T-helper 1 cell treated with Interleukin-12 subunit alpha and Interleukin-12 subunit beta and Interleukin-4 antibody, amounts not matched to agents 30 μg/mL and 1 μg/mL, for 36 hours (primary cell): Measurements from ENCODE around the gene INTS4.
"Not testable (repeated sequence)": the region's sequence is repeated elsewhere in the genome, so short reads cannot be mapped to it uniquely, and the experiment has no call there.

Experiments used
- H3K27ac Mint-ChIP-seq: one replicate; pipeline ENCODE4 v1.8.0; 2021; ENCODE audit warnings: mild to moderate bottlenecking, mixed read lengths
- H3K27me3 Mint-ChIP-seq: one replicate; pipeline ENCODE4 v1.8.0; 2021; ENCODE audit warnings: low read depth, mixed read lengths
- H3K36me3 Mint-ChIP-seq: one replicate; pipeline ENCODE4 v1.8.0; 2021; ENCODE audit warnings: low read depth, mixed read lengths
- H3K4me1 Mint-ChIP-seq: one replicate; pipeline ENCODE4 v1.8.0; 2021; ENCODE audit warnings: low read depth, mixed read lengths
- H3K4me3 Mint-ChIP-seq: one replicate; pipeline ENCODE4 v1.8.0; 2021; ENCODE audit warnings: mild to moderate bottlenecking, moderate library complexity, mixed read lengths
- H3K9me3 Mint-ChIP-seq: one replicate; pipeline ENCODE4 v1.8.0; 2021; ENCODE audit warnings: mixed read lengths

INTS4 gene

GRCh38 chr11:77943296-77943695 is 51.2 kb downstream of the INTS4 start:
- not testable (repeated sequence) for H3K27ac Mint-ChIP-seq, H3K36me3 Mint-ChIP-seq

GRCh38 chr11:77942465-77942864 is 52.0 kb downstream of the INTS4 start:
- H3K36me3 Mint-ChIP-seq, H3K4me1 Mint-ChIP-seq, H3K9me3 Mint-ChIP-seq, H3K27ac Mint-ChIP-seq, H3K27me3 Mint-ChIP-seq, H3K4me3 Mint-ChIP-seq: not testable (repeated sequence)

More at GRCh38 chr11:77943296-77943695, 51.2 kb downstream of the INTS4 start:
- H3K9me3 Mint-ChIP-seq, H3K4me1 Mint-ChIP-seq, H3K27me3 Mint-ChIP-seq, H3K4me3 Mint-ChIP-seq: not testable (repeated sequence)

- H3K9me3 Mint-ChIP-seq, H3K27me3 Mint-ChIP-seq, H3K4me3 Mint-ChIP-seq, H3K27ac Mint-ChIP-seq: not testable (repeated sequence)
- Mint-ChIP-seq H3K36me3 (peaks cover 34% of the 10 kb centered on the region), H3K4me1 (peaks cover 12% of the 10 kb centered on the region)
Measured at GRCh38 chr11:77933596-77933995, 60.9 kb downstream of the INTS4 start.

- H3K9me3 Mint-ChIP-seq, H3K4me3 Mint-ChIP-seq, H3K27me3 Mint-ChIP-seq, H3K27ac Mint-ChIP-seq: not testable (repeated sequence)
- H3K36me3 Mint-ChIP-seq, result peaks cover 40% of the 10 kb centered on the region
- H3K4me1 Mint-ChIP-seq, result peaks cover 12% of the 10 kb centered on the region
Measured at GRCh38 chr11:77930334-77931208, 63.9 kb downstream of the INTS4 start.

GRCh38 chr11:77917713-77918112 is 76.8 kb downstream of the INTS4 start:
- not testable (repeated sequence) for H3K27ac Mint-ChIP-seq, H3K4me1 Mint-ChIP-seq, H3K4me3 Mint-ChIP-seq, H3K9me3 Mint-ChIP-seq, H3K27me3 Mint-ChIP-seq
- peaks cover 11% of the 10 kb centered on the region for H3K36me3 Mint-ChIP-seq

GRCh38 chr11:77914307-77914791 is 80.1 kb downstream of the INTS4 start:
- not testable (repeated sequence) for H3K4me1 Mint-ChIP-seq, H3K4me3 Mint-ChIP-seq, H3K27ac Mint-ChIP-seq, H3K27me3 Mint-ChIP-seq, H3K9me3 Mint-ChIP-seq
- peaks cover 19% of the 10 kb centered on the region for H3K36me3 Mint-ChIP-seq

- not testable (repeated sequence) for H3K27me3 Mint-ChIP-seq, H3K9me3 Mint-ChIP-seq, H3K27ac Mint-ChIP-seq, H3K4me1 Mint-ChIP-seq, H3K4me3 Mint-ChIP-seq
- peaks cover 16% of the 10 kb centered on the region for H3K36me3 Mint-ChIP-seq
Measured at GRCh38 chr11:77913608-77914306, 80.7 kb downstream of the INTS4 start.

GRCh38 chr11:77910828-77911227 is 83.6 kb downstream of the INTS4 start:
- H3K9me3 Mint-ChIP-seq, H3K4me1 Mint-ChIP-seq, H3K27me3 Mint-ChIP-seq, H3K4me3 Mint-ChIP-seq, H3K27ac Mint-ChIP-seq: not testable (repeated sequence)
- H3K36me3 Mint-ChIP-seq, result peaks cover 19% of the 10 kb centered on the region

GRCh38 chr11:77909277-77909676 is 85.2 kb downstream of the INTS4 start:
- H3K27ac Mint-ChIP-seq, result no peak overlapping the region
- no peaks in the 10 kb centered on the region for H3K9me3 Mint-ChIP-seq
- no peaks in the 10 kb centered on the region for H3K4me1 Mint-ChIP-seq
- no peaks in the 10 kb centered on the region for H3K27me3 Mint-ChIP-seq
- peaks cover 15% of the 10 kb centered on the region for H3K36me3 Mint-ChIP-seq
- H3K4me3 Mint-ChIP-seq, result no peak overlapping the region

GRCh38 chr11:77908835-77909234 is 85.6 kb downstream of the INTS4 start:
- Mint-ChIP-seq H3K27me3 (no peaks in the 10 kb centered on the region), H3K4me1 (no peaks in the 10 kb centered on the region), H3K27ac (no peak overlapping the region), H3K36me3 (peaks cover 15% of the 10 kb centered on the region), H3K9me3 (no peaks in the 10 kb centered on the region), H3K4me3 (no peak overlapping the region)

- H3K9me3 Mint-ChIP-seq, H3K27me3 Mint-ChIP-seq, H3K4me3 Mint-ChIP-seq, H3K27ac Mint-ChIP-seq, H3K4me1 Mint-ChIP-seq: not testable (repeated sequence)
- peaks cover 24% of the 10 kb centered on the region for H3K36me3 Mint-ChIP-seq
Measured at GRCh38 chr11:77894949-77895348, 99.5 kb downstream of the INTS4 start.

GRCh38 chr11:77891703-77892102 is 102.8 kb downstream of the INTS4 start:
- H3K4me1 Mint-ChIP-seq, H3K27me3 Mint-ChIP-seq, H3K4me3 Mint-ChIP-seq, H3K9me3 Mint-ChIP-seq, H3K27ac Mint-ChIP-seq: not testable (repeated sequence)
- H3K36me3 Mint-ChIP-seq, result peaks cover 36% of the 10 kb centered on the region

GRCh38 chr11:77891256-77891655 is 103.2 kb downstream of the INTS4 start:
- not testable (repeated sequence) for H3K27ac Mint-ChIP-seq, H3K4me1 Mint-ChIP-seq, H3K27me3 Mint-ChIP-seq, H3K4me3 Mint-ChIP-seq, H3K9me3 Mint-ChIP-seq
- H3K36me3 Mint-ChIP-seq, result peaks cover 36% of the 10 kb centered on the region

GRCh38 chr11:77890619-77891056 is 103.8 kb downstream of the INTS4 start:
- not testable (repeated sequence) for H3K4me3 Mint-ChIP-seq
- peaks cover 33% of the 10 kb centered on the region for H3K36me3 Mint-ChIP-seq

GRCh38 chr11:77890100-77890614 is 104.3 kb downstream of the INTS4 start:
- peaks cover 34% of the 10 kb centered on the region for H3K36me3 Mint-ChIP-seq
- H3K4me3 Mint-ChIP-seq, H3K27me3 Mint-ChIP-seq, H3K9me3 Mint-ChIP-seq, H3K27ac Mint-ChIP-seq, H3K4me1 Mint-ChIP-seq: not testable (repeated sequence)

More at GRCh38 chr11:77890619-77891056, 103.8 kb downstream of the INTS4 start:
- H3K27ac Mint-ChIP-seq, H3K9me3 Mint-ChIP-seq, H3K4me1 Mint-ChIP-seq, H3K27me3 Mint-ChIP-seq: not testable (repeated sequence)
